Natural killer cell (primary cell): Measurements from ENCODE around the gene INPP5A. TPM values are rescaled to one million over a fixed set of nuclear protein-coding genes. Genes with fewer than 3 reads are reported as not detected.

Source experiments
- ATAC-seq, 3 donors: fragments of 150-1000 bp in 2 of 3; fragments of 200-7000 bp in 1 of 3; cut with Tn5 transposase; 1 replicate in 1 of 3; 2 replicates in 2 of 3; pipeline ENCODE4 v1.10.0; 2021; ENCODE audit warnings: mild to moderate bottlenecking in 2 of 3, moderate library complexity in 2 of 3
- DNase-seq, 2 donors: peaks; one replicate each; pipeline versions ENCODE4 v3.0.0 to v3.0.0-alpha.2; 2013 to 2021; ENCODE audit warnings: mixed read lengths in 1 of 2
- H3K27ac ChIP-seq: one replicate; pipeline ENCODE4 v1.5.1; 2013; ENCODE audit warnings: mild to moderate bottlenecking, low read length
- H3K27me3 ChIP-seq: one replicate; pipeline ENCODE4 v1.6.1; 2013; ENCODE audit warnings: low read length; ENCODE audit not compliant: control insufficient read depth, insufficient read depth
- H3K36me3 ChIP-seq: one replicate; pipeline ENCODE4 v1.6.1; 2013; ENCODE audit warnings: low read length; ENCODE audit not compliant: control insufficient read depth, insufficient read depth
- H3K4me1 ChIP-seq: one replicate; pipeline ENCODE4 v1.6.1; 2013; ENCODE audit warnings: low read length; ENCODE audit not compliant: control insufficient read depth, insufficient read depth
- H3K4me3 ChIP-seq: one replicate; pipeline ENCODE4 v1.5.1; 2013; ENCODE audit warnings: low read length
- H3K9me3 ChIP-seq: one replicate; pipeline ENCODE4 v1.6.1; 2013; ENCODE audit warnings: low read length; ENCODE audit not compliant: control insufficient read depth, insufficient read depth
- H3K27ac Mint-ChIP-seq, 2 donors: one replicate each; pipeline ENCODE4 v1.8.0; 2022; ENCODE audit warnings: mild to moderate bottlenecking in 2 of 2, mixed read lengths in 2 of 2, moderate library complexity in 1 of 2
- H3K27me3 Mint-ChIP-seq, 2 donors: one replicate each; pipeline ENCODE4 v1.8.0; 2022; ENCODE audit warnings: low read depth in 2 of 2, mixed read lengths in 2 of 2
- H3K36me3 Mint-ChIP-seq: one replicate; pipeline ENCODE4 v1.8.0; 2022; ENCODE audit warnings: mixed read lengths
- H3K4me1 Mint-ChIP-seq, 2 donors: one replicate each; pipeline ENCODE4 v1.8.0; 2022; ENCODE audit warnings: mixed read lengths in 2 of 2
- H3K4me3 Mint-ChIP-seq: one replicate; pipeline ENCODE4 v1.8.0; 2022; ENCODE audit warnings: mild to moderate bottlenecking, moderate library complexity, mixed read lengths
- H3K9me3 Mint-ChIP-seq, 2 donors: one replicate each; pipeline ENCODE4 v1.8.0; 2022; ENCODE audit warnings: mixed read lengths in 2 of 2
- WGBS: methylation state at CpG from one replicate; pipeline ENCODE4 v1.1.7; 2013; ENCODE audit warnings: missing lambda C conversion rate; ENCODE audit not compliant: insufficient coverage; 5-methylcytosine and 5-hydroxymethylcytosine counted together
- intact Hi-C: fragments of 100-400 bp; cut with micrococcal nuclease; formaldehyde crosslinking; loops from one replicate; pipeline ENCODE4 v1.14.2; 2022
- total RNA-seq, 4 donors: library from RNA; stranded (reverse); fragments of 120-200 nt in 1 of 4; gene quantifications; one replicate each; pipeline versions ENCODE4 v1.2.3 to v1.2.4, GENCODE V29; 2013 to 2022
- TF ChIP-seq, protein P1 (sequence below): fragments of 200-600 bp; IDR thresholded peaks from one replicate; pipeline ENCODE4 v1.8.0; 2022; ENCODE audit warnings: antibody characterized with exemption

INPP5A gene
- total RNA-seq, 3 donors from 2014 or later (not counting 1 experiment from before 2014, with no cell fraction given): 12.6 to 38.6 (median 18.6) TPM

DNA sequence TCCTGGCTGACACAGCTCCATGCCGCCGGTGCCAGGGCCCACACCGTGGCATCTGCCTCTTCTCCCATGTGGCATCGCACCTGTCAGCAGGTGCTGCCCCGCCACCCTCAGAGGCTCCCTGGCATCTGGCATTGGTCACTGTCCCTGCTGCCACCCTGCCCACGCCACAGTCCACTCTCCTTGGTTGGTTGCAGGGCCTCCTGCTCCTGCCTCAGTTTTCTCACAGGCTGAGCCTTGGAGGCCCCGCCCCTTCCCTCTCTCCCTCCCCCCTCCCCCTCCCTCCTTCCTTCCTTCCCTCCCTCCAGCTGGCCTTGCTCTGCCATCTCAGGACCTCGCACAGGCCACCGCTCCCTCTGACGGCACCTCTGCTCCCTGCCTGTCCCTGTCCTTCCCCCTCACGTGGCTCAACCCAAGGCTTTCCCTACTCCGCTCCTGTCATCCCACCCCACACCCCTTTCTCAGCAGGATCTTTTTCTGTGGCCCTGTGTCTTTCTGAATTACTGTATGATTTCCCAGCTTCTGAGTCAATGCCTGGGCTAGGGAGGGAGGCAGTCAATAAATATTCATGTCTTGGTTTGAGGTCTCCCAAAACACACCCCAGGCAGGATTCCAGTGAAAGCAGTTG is 87.4 kb downstream of the INPP5A start:
- H3K27me3 Mint-ChIP-seq: peaks cover 8 to 11% of the 10 kb centered on the region in 2 donors
- peaks cover 0 to 9% of the 10 kb centered on the region in 2 donors for H3K9me3 Mint-ChIP-seq
- Histone ChIP-seq H3K4me1 (peaks cover 5% of the 10 kb centered on the region), H3K36me3 (no peaks in the 10 kb centered on the region), H3K27me3 (no peaks in the 10 kb centered on the region), H3K27ac (no peak overlapping the region), H3K9me3 (peaks cover 5% of the 10 kb centered on the region), H3K4me3 (no peak overlapping the region)
- no peak overlapping the region for H3K4me3 Mint-ChIP-seq
- TF ChIP-seq, protein P1, sequence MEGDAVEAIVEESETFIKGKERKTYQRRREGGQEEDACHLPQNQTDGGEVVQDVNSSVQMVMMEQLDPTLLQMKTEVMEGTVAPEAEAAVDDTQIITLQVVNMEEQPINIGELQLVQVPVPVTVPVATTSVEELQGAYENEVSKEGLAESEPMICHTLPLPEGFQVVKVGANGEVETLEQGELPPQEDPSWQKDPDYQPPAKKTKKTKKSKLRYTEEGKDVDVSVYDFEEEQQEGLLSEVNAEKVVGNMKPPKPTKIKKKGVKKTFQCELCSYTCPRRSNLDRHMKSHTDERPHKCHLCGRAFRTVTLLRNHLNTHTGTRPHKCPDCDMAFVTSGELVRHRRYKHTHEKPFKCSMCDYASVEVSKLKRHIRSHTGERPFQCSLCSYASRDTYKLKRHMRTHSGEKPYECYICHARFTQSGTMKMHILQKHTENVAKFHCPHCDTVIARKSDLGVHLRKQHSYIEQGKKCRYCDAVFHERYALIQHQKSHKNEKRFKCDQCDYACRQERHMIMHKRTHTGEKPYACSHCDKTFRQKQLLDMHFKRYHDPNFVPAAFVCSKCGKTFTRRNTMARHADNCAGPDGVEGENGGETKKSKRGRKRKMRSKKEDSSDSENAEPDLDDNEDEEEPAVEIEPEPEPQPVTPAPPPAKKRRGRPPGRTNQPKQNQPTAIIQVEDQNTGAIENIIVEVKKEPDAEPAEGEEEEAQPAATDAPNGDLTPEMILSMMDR: no peak
- WGBS: 82% methylated on average over 12 of the region's 12 CpGs
- H3K36me3 Mint-ChIP-seq: peaks cover 10% of the 10 kb centered on the region
- intact Hi-C loops: no loop called here
- H3K4me1 Mint-ChIP-seq: peaks cover 14 to 43% of the 10 kb centered on the region in 2 donors
- ATAC-seq (no peak), DNase-seq (no peak)
- no peak overlapping the region for H3K27ac Mint-ChIP-seq

DNA sequence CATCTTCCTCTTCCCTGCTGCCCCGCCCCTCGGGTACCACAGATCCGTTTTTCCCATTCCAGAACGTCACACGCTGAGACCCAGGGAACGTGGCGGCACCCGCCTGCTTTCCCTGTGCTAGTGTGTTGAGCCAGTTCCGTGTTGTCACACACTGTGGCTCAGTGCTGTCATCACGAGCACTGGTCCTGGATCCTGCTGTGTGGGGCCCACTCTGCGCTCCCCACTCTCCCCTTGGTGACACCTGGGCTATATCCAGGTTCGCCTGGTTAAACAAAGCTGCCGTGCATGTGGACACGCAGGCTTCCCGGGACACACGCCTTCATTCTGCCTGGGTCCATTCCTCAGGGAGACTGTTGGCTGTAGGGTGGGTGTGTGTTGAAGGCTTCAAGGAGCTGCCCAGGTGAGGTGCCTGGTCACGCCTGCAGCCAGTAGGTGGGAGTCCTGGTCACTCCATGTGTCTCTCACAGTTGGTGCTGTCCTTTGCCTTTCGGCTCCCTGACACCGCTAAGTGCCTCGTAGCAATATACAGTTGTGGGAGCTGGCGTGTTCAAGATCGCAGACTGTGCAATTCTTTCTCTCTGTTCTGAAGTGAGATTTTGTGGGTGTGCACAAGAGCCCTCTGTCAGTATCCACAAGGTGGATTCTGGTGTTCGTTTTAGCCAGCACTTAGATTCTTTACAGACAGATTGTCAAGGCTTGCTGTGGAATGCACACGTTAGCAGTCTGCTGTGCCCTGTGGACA is 88.6 kb downstream of the INPP5A start:
- ATAC-seq (no peak), DNase-seq (peak in 1 of 2 donors; percentile 13)
- Histone ChIP-seq H3K36me3 (no peaks in the 10 kb centered on the region), H3K9me3 (no peaks in the 10 kb centered on the region), H3K27ac (no peak overlapping the region), H3K4me3 (no peak overlapping the region), H3K4me1 (peaks cover 7% of the 10 kb centered on the region), H3K27me3 (no peaks in the 10 kb centered on the region)
- TF ChIP-seq, protein P1: no peak
- intact Hi-C loops: no loop called here
- peaks cover 14 to 54% of the 10 kb centered on the region in 2 donors for H3K4me1 Mint-ChIP-seq
- H3K27me3 Mint-ChIP-seq: peaks cover 8 to 16% of the 10 kb centered on the region in 2 donors
- peaks cover 0 to 6% of the 10 kb centered on the region in 2 donors for H3K9me3 Mint-ChIP-seq
- no peaks in the 10 kb centered on the region for H3K36me3 Mint-ChIP-seq
- H3K27ac Mint-ChIP-seq: peak overlapping the region in 1 of 2 donors; percentile 52
- 90% methylated on average over 24 of the region's 24 CpGs for WGBS
- H3K4me3 Mint-ChIP-seq: no peak overlapping the region

DNA sequence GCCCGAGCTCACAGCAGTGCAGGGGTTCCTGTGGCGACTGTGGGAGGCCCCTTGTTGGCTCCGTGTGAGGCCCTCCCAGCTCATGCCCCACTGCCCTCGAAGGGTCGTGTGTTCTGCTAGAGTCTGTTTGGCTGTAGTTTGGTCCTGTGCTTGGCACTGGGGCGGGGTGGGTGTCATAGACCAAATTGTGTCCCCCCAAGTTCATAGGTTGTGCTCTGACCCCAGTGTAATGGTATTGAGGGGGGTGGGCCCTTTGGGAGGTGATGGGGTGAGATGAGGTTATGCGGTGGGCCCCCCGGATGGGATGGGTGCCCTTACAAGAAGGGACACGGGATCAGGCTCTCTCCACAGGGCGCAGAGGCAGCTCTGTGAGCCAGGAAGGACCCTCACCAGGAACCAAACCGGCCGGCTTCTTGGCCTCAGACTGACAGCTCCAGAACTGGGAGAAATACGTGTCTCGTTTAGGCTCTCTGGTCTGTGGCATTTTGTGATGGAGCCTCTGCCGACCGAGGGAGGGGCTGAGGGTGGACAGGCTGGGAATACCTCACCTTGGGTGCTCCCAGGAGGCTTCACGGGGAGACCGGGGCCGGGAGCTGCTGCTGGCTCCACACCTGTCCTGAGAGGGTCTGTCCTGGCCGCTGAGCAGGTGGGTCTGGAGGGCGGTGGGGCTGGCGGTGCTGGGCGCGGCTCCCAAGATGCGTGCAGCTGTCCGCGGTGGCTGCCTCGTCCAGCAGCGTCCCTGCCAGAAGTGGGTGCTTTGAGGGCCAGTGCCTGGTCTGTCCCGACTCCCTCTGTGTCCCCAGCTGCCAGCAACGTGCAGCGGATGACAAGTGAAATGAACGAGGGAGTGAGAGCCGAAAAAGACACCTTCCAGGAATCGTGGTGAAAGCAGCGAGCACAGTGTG is 89.4 kb downstream of the INPP5A start:
- Histone ChIP-seq H3K27ac (no peak overlapping the region), H3K4me1 (peaks cover 7% of the 10 kb centered on the region), H3K4me3 (no peak overlapping the region), H3K36me3 (no peaks in the 10 kb centered on the region), H3K27me3 (no peaks in the 10 kb centered on the region), H3K9me3 (no peaks in the 10 kb centered on the region)
- Mint-ChIP-seq H3K9me3 (peaks cover 0 to 1% of the 10 kb centered on the region in 2 donors), H3K36me3 (no peaks in the 10 kb centered on the region), H3K4me3 (no peak overlapping the region), H3K27ac (peak overlapping the region in 1 of 2 donors; percentile 73), H3K4me1 (peaks cover 14 to 55% of the 10 kb centered on the region in 2 donors), H3K27me3 (peaks cover 8 to 12% of the 10 kb centered on the region in 2 donors)
- DNase-seq (no peak), ATAC-seq (no peak)
- TF ChIP-seq, protein P1: no peak
- intact Hi-C loops: no loop called here
- WGBS: 93% methylated on average over 36 of the region's 36 CpGs
